Natural killer cell (primary cell): ENCODE measurements around the gene MOSPD3. TPM values are rescaled to one million over a fixed set of nuclear protein-coding genes. Genes with fewer than 3 reads are reported as not detected.

ENCODE experiments used
- ATAC-seq, 3 donors: fragments of 150-1000 bp in 2 of 3; fragments of 200-7000 bp in 1 of 3; cut with Tn5 transposase; 1 replicate in 1 of 3; 2 replicates in 2 of 3; pipeline ENCODE4 v1.10.0; 2021; ENCODE audit warnings: mild to moderate bottlenecking in 2 of 3, moderate library complexity in 2 of 3
- DNase-seq, 2 donors: peaks; one replicate each; pipeline versions ENCODE4 v3.0.0 to v3.0.0-alpha.2; 2013 to 2021; ENCODE audit warnings: mixed read lengths in 1 of 2
- H3K27ac ChIP-seq: one replicate; pipeline ENCODE4 v1.5.1; 2013; ENCODE audit warnings: mild to moderate bottlenecking, low read length
- H3K27me3 ChIP-seq: one replicate; pipeline ENCODE4 v1.6.1; 2013; ENCODE audit warnings: low read length; ENCODE audit not compliant: control insufficient read depth, insufficient read depth
- H3K36me3 ChIP-seq: one replicate; pipeline ENCODE4 v1.6.1; 2013; ENCODE audit warnings: low read length; ENCODE audit not compliant: control insufficient read depth, insufficient read depth
- H3K4me1 ChIP-seq: one replicate; pipeline ENCODE4 v1.6.1; 2013; ENCODE audit warnings: low read length; ENCODE audit not compliant: control insufficient read depth, insufficient read depth
- H3K4me3 ChIP-seq: one replicate; pipeline ENCODE4 v1.5.1; 2013; ENCODE audit warnings: low read length
- H3K9me3 ChIP-seq: one replicate; pipeline ENCODE4 v1.6.1; 2013; ENCODE audit warnings: low read length; ENCODE audit not compliant: control insufficient read depth, insufficient read depth
- H3K27ac Mint-ChIP-seq, 2 donors: one replicate each; pipeline ENCODE4 v1.8.0; 2022; ENCODE audit warnings: mild to moderate bottlenecking in 2 of 2, mixed read lengths in 2 of 2, moderate library complexity in 1 of 2
- H3K27me3 Mint-ChIP-seq, 2 donors: one replicate each; pipeline ENCODE4 v1.8.0; 2022; ENCODE audit warnings: low read depth in 2 of 2, mixed read lengths in 2 of 2
- H3K36me3 Mint-ChIP-seq: one replicate; pipeline ENCODE4 v1.8.0; 2022; ENCODE audit warnings: mixed read lengths
- H3K4me1 Mint-ChIP-seq, 2 donors: one replicate each; pipeline ENCODE4 v1.8.0; 2022; ENCODE audit warnings: mixed read lengths in 2 of 2
- H3K4me3 Mint-ChIP-seq: one replicate; pipeline ENCODE4 v1.8.0; 2022; ENCODE audit warnings: mild to moderate bottlenecking, moderate library complexity, mixed read lengths
- H3K9me3 Mint-ChIP-seq, 2 donors: one replicate each; pipeline ENCODE4 v1.8.0; 2022; ENCODE audit warnings: mixed read lengths in 2 of 2
- WGBS: methylation state at CpG from one replicate; pipeline ENCODE4 v1.1.7; 2013; ENCODE audit warnings: missing lambda C conversion rate; ENCODE audit not compliant: insufficient coverage; 5-methylcytosine and 5-hydroxymethylcytosine counted together
- intact Hi-C: fragments of 100-400 bp; cut with micrococcal nuclease; formaldehyde crosslinking; loops from one replicate; pipeline ENCODE4 v1.14.2; 2022
- total RNA-seq, 4 donors: library from RNA; stranded (reverse); fragments of 120-200 nt in 1 of 4; gene quantifications; one replicate each; pipeline versions ENCODE4 v1.2.3 to v1.2.4, GENCODE V29; 2013 to 2022
- TF ChIP-seq, protein P1 (sequence below): fragments of 200-600 bp; IDR thresholded peaks from one replicate; pipeline ENCODE4 v1.8.0; 2022; ENCODE audit warnings: antibody characterized with exemption

MOSPD3 gene
- total RNA-seq, 3 donors from 2014 or later (not counting 1 experiment from before 2014, with no cell fraction given): 14.5 to 15.9 (median 15.5) TPM

- Mint-ChIP-seq H3K4me3 (peak overlapping the region; percentile 94), H3K27ac (peak overlapping the region; percentile 89 to 94), H3K9me3 (no peaks in the 10 kb centered on the region), H3K27me3 (no peaks in the 10 kb centered on the region), H3K4me1 (peaks cover 16 to 23% of the 10 kb centered on the region in 2 donors), H3K36me3 (no peaks in the 10 kb centered on the region)
- Histone ChIP-seq H3K27ac (peak overlapping the region; percentile 86), H3K27me3 (no peaks in the 10 kb centered on the region), H3K4me1 (peaks cover 29% of the 10 kb centered on the region), H3K36me3 (no peaks in the 10 kb centered on the region), H3K9me3 (no peaks in the 10 kb centered on the region), H3K4me3 (peak overlapping the region; percentile 59)
- peak; percentile 77 to 84 for DNase-seq
- intact Hi-C loops: loop anchor here (1.0 to 5.0 kb wide), 3 partner anchors 8 to 88 kb away; partner anchors contain the start of genes FBXO24, GIGYF1, LRCH4 and MOSPD3
- under 1% methylated on average over 59 of the region's 70 CpGs for WGBS
- TF ChIP-seq, protein P1, sequence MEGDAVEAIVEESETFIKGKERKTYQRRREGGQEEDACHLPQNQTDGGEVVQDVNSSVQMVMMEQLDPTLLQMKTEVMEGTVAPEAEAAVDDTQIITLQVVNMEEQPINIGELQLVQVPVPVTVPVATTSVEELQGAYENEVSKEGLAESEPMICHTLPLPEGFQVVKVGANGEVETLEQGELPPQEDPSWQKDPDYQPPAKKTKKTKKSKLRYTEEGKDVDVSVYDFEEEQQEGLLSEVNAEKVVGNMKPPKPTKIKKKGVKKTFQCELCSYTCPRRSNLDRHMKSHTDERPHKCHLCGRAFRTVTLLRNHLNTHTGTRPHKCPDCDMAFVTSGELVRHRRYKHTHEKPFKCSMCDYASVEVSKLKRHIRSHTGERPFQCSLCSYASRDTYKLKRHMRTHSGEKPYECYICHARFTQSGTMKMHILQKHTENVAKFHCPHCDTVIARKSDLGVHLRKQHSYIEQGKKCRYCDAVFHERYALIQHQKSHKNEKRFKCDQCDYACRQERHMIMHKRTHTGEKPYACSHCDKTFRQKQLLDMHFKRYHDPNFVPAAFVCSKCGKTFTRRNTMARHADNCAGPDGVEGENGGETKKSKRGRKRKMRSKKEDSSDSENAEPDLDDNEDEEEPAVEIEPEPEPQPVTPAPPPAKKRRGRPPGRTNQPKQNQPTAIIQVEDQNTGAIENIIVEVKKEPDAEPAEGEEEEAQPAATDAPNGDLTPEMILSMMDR: peak; percentile 69
- peak; percentile 77 to 82 (median 78) for ATAC-seq
These were observed 8.0 kb upstream of the MOSPD3 start for GRCh38 chr7:100604028-100604975.

DNA sequence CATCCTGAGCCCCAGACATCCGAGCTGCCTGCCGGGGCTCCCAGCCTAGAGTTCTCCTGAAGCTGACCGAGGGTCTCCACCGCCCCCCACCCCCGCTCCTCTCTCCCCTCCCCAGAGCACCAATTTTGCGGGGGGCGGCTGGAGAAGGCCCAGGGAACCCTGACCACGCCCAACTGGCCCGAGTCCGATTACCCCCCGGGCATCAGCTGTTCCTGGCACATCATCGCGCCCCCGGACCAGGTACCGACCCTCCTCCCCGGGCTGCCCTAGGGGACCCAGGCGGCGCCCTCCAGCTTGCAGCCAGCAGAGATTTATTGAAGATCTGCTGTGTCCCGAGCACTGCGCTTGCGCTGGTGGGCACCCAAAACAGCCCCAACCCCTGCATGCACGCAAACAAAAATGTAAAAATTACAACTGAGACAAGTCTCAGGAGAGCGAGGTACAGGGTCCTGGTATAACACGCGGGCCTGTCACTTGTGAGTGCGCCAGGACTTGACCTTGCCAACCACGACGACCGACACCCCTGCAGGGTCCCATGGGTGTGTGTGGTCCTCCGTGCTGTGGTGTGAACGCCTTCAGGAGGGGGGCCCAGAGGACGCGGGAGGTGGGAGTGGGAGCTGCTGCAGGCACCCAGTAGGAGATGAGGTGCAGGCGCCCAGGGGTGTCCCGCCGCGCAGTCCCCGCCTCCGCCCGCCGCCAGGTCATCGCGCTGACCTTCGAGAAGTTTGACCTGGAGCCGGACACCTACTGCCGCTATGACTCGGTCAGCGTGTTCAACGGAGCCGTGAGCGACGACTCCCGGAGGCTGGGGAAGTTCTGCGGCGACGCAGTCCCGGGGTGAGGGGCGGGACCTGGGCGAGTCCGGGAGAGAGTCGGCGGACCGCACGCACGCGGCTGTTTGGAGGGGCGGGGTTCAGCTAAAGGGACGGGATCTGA is 7.1 kb upstream of the MOSPD3 start:
- H3K4me3 ChIP-seq: peak overlapping the region; percentile 59

DNA sequence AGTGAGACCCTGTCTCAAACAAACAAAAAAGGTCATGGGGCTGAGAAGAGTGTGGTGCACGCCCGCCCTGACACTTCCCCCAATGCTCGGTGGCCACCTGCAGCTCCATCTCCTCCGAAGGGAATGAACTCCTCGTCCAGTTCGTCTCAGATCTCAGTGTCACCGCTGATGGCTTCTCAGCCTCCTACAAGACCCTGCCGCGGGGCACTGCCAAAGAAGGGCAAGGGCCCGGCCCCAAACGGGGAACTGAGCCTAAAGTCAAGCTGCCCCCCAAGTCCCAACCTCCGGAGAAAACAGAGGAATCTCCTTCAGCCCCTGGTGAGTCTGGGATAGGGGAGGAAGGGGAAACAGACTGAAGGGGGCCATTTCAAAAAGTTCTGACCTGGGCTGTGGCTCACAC is 6.0 kb upstream of the MOSPD3 start:
- H3K36me3 ChIP-seq: no peaks in the 10 kb centered on the region
- no peaks in the 10 kb centered on the region for H3K27me3 ChIP-seq
- Mint-ChIP-seq H3K4me1 (peaks cover 16 to 23% of the 10 kb centered on the region in 2 donors), H3K9me3 (no peaks in the 10 kb centered on the region), H3K27me3 (no peaks in the 10 kb centered on the region), H3K36me3 (no peaks in the 10 kb centered on the region), H3K27ac (no peak overlapping the region), H3K4me3 (no peak overlapping the region)
- no peak overlapping the region for H3K27ac ChIP-seq
- intact Hi-C loops: no loop called here
- DNase-seq (no peak), ATAC-seq (no peak)
- no peaks in the 10 kb centered on the region for H3K9me3 ChIP-seq
- no peak overlapping the region for H3K4me3 ChIP-seq
- TF ChIP-seq, protein P1: no peak
- 95% methylated on average over 12 of the region's 12 CpGs for WGBS
- H3K4me1 ChIP-seq: peaks cover 30% of the 10 kb centered on the region

More for the DNA sequence above, 7.1 kb upstream of the MOSPD3 start:
- Histone ChIP-seq H3K36me3 (no peaks in the 10 kb centered on the region), H3K27ac (peak overlapping the region; percentile 59), H3K9me3 (no peaks in the 10 kb centered on the region), H3K4me1 (peaks cover 29% of the 10 kb centered on the region), H3K27me3 (no peaks in the 10 kb centered on the region)
- WGBS: 1% methylated on average over 68 of the region's 68 CpGs
- H3K27me3 Mint-ChIP-seq: no peaks in the 10 kb centered on the region
- H3K36me3 Mint-ChIP-seq: no peaks in the 10 kb centered on the region
- H3K4me1 Mint-ChIP-seq: peaks cover 16 to 23% of the 10 kb centered on the region in 2 donors
- H3K4me3 Mint-ChIP-seq: peak overlapping the region; percentile 94
- H3K27ac Mint-ChIP-seq: peak overlapping the region in 1 of 2 donors; percentile 94
- DNase-seq: peak in 1 of 2 donors; percentile 67
- TF ChIP-seq, protein P1: no peak
- intact Hi-C loops: loop anchor here (1.0 to 5.0 kb wide), 3 partner anchors 7 to 87 kb away; partner anchors contain the start of genes FBXO24, GIGYF1, LRCH4 and MOSPD3
- ATAC-seq: peak in 1 of 3 donors; percentile 2
- H3K9me3 Mint-ChIP-seq: no peaks in the 10 kb centered on the region
